HEK293 (cell line): ENCODE data around the gene RPL6.
"Not testable (repeated sequence)": the region's sequence is repeated elsewhere in the genome, so short reads cannot be mapped to it uniquely, and the experiment has no call there.

Experiments
- CTCF ChIA-PET: fragments of 350-600 bp; formaldehyde crosslinking; extraction: SDS; loops from one replicate; lab custom pipeline; 2021; ENCODE audit warnings: antibody characterized with exemption; lab: Yijun Ruan, JAX
- POLR2A ChIA-PET: fragments of 300-600 bp; formaldehyde crosslinking; extraction: SDS; loops from one replicate; lab custom pipeline; 2020; ENCODE audit warnings: antibody characterized with exemption, inconsistent platforms; lab: Yijun Ruan, JAX
- H3K27ac ChIP-seq: fragments of 200-500 bp; sonication (Bioruptor generic); 2 replicates; pipeline ENCODE4 v1.5.1; 2014; ENCODE audit warnings: low read depth, low read length, control low read depth, inconsistent platforms; ENCODE audit errors: extremely low read depth
- H3K36me3 ChIP-seq, 2 experiments: fragments of 200-500 bp in 1 of 2; sonication (Bioruptor generic) in 1 of 2; 1 replicate in 1 of 2; 2 replicates in 1 of 2; pipeline ENCODE4 v1.5.1; 2014 to 2017; ENCODE audit warnings: inconsistent platforms in 2 of 2, low read length in 2 of 2; ENCODE audit not compliant: control insufficient read depth in 2 of 2, insufficient read depth in 1 of 2
- H3K4me1 ChIP-seq: fragments of 200-500 bp; sonication (Bioruptor generic); 2 replicates; pipeline ENCODE4 v1.5.1; 2014; ENCODE audit warnings: mild to moderate bottlenecking, low read length, inconsistent platforms; ENCODE audit not compliant: control insufficient read depth, insufficient read depth
- H3K4me3 ChIP-seq: 2 replicates; pipeline ENCODE4 v1.5.1; 2011; ENCODE audit warnings: low read depth, mild to moderate bottlenecking, control low read depth, low read length, moderate library complexity
- H3K9me3 ChIP-seq: fragments of 200-500 bp; sonication (Bioruptor generic); 2 replicates; pipeline ENCODE4 v1.5.1; 2014; ENCODE audit warnings: low read depth, low read length, inconsistent platforms; ENCODE audit not compliant: control insufficient read depth, insufficient read depth
- HOXA7 ChIP-seq: sonication (generic); formaldehyde crosslinking; IDR thresholded peaks from 2 replicates; pipeline ENCODE4 v1.8.1; 2022; ENCODE audit warnings: missing genetic modification reagents, borderline replicate concordance
- PRDM10 ChIP-seq: fragments of 450-650 bp; formaldehyde crosslinking; IDR thresholded peaks from 2 replicates; pipeline ENCODE4 v1.5.1; 2016; ENCODE audit warnings: missing biosample characterization, missing genetic modification characterization
- PRDM4 ChIP-seq: fragments of 450-650 bp; formaldehyde crosslinking; IDR thresholded peaks from 2 replicates; pipeline ENCODE4 v1.5.1; 2017; ENCODE audit warnings: missing biosample characterization, missing genetic modification characterization
- TCF7L2 ChIP-seq: IDR thresholded peaks from 2 replicates; pipeline ENCODE4 v1.6.1; 2011; ENCODE audit warnings: low read depth, mild to moderate bottlenecking, inconsistent platforms, low read length, moderate library complexity, borderline replicate concordance
- ZNF175 ChIP-seq: fragments of 450-650 bp; formaldehyde crosslinking; IDR thresholded peaks from 2 replicates; pipeline ENCODE4 v1.5.1; 2016; ENCODE audit warnings: missing biosample characterization, missing genetic modification characterization
- ZNF239 ChIP-seq: fragments of 450-650 bp; formaldehyde crosslinking; IDR thresholded peaks from 2 replicates; pipeline ENCODE4 v1.5.1; 2016; ENCODE audit warnings: missing biosample characterization, missing genetic modification characterization
- TF ChIP-seq, protein P1 (sequence below): fragments of 450-650 bp; formaldehyde crosslinking; IDR thresholded peaks from 2 replicates; pipeline ENCODE4 v1.5.1; 2016; ENCODE audit warnings: missing biosample characterization, missing genetic modification characterization, low read depth

RPL6 gene

GRCh38 chr12:112418273-112418607 lies 8.8 kb upstream of the RPL6 start (continued):
- TF ChIP-seq, protein P1, sequence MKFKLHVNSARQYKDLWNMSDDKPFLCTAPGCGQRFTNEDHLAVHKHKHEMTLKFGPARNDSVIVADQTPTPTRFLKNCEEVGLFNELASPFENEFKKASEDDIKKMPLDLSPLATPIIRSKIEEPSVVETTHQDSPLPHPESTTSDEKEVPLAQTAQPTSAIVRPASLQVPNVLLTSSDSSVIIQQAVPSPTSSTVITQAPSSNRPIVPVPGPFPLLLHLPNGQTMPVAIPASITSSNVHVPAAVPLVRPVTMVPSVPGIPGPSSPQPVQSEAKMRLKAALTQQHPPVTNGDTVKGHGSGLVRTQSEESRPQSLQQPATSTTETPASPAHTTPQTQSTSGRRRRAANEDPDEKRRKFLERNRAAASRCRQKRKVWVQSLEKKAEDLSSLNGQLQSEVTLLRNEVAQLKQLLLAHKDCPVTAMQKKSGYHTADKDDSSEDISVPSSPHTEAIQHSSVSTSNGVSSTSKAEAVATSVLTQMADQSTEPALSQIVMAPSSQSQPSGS (tag by site-specific recombination), result no peak
- TF ChIP-seq PRDM10 (tag by site-specific recombination) (no peak), TCF7L2 (no peak), HOXA7 (CRISPR knock-in tag) (no peak), ZNF239 (tag by site-specific recombination) (no peak)
- TF ChIP-seq, all 188 proteins: peak for 0

DNA sequence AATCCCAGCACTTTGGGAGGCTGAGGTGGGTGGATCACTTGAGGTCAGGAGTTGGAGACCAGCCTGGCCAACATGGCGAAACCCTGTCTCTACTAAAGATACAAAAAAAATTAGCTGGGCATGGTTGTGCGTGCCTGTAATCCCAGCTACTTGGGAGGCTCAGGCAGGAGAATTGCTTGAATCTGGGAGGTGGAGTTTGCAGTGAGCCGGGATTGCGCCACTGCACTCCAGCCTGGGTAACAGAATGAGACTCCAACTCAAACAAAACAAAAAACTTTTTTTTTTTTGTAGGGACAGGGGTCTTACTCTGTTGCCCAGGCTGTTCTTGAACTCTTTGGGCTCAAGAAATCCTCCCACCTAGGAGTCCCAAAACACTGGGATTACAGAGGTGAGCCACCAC lies 6.1 kb upstream of the RPL6 start:
- POLR2A ChIA-PET, H3K4me1 ChIP-seq, H3K9me3 ChIP-seq, H3K27ac ChIP-seq, H3K4me3 ChIP-seq, H3K36me3 ChIP-seq: not testable (repeated sequence)
- CTCF ChIA-PET, result interaction anchor here (0.7 kb wide), 1 partner anchor 159 kb away, joined by 4 read pairs; no protein-coding TSS in a partner anchor
- 0 out of 2 replicates have a peak, but pooled peaks have one; percentile 23 for TF ChIP-seq PRDM10 (tag by site-specific recombination)

GRCh38 chr12:112413855-112414625 lies 4.6 kb upstream of the RPL6 start:
- H3K36me3 ChIP-seq, result no peaks in the 10 kb centered on the region

More at GRCh38 chr12:112413855-112414625, 4.6 kb upstream of the RPL6 start:
- ChIA-PET POLR2A (no interaction called here), CTCF (interaction anchor here (0.6 to 1.1 kb wide), 3 partner anchors 9 to 601 kb away, joined by 3 to 4 read pairs (median 3); no protein-coding TSS in a partner anchor)
- Histone ChIP-seq H3K9me3 (no peaks in the 10 kb centered on the region), H3K27ac (no peak overlapping the region), H3K4me3 (no peak overlapping the region), H3K4me1 (no peaks in the 10 kb centered on the region)
- peak; percentile 59; the same call in 1 of the 2 replicates for TF ChIP-seq PRDM4
- no peak for TF ChIP-seq ZNF175 (tag by site-specific recombination)
